H9 (cell line): Measurements from ENCODE around the gene GRB10. TPM values are rescaled to one million over a fixed set of nuclear protein-coding genes. Genes with fewer than 3 reads are reported as not detected.

Experiments
- DNase-seq: peaks from one replicate; pipeline ENCODE4 v3.0.0-alpha.2; 2017
- H2AFZ ChIP-seq: one replicate; pipeline ENCODE4 v1.6.1; 2013; ENCODE audit warnings: mild to moderate bottlenecking, low read length, control low read depth, moderate library complexity
- H2AK5ac ChIP-seq: 2 replicates; pipeline ENCODE4 v1.6.1; 2013; ENCODE audit warnings: low read length, control low read depth, mixed read lengths; ENCODE audit not compliant: insufficient read length
- H2BK120ac ChIP-seq: one replicate; pipeline ENCODE4 v1.6.1; 2013; ENCODE audit warnings: low read depth, mild to moderate bottlenecking, low read length, control low read depth, inconsistent platforms; ENCODE audit not compliant: poor library complexity, severe bottlenecking
- H2BK12ac ChIP-seq: 2 replicates; pipeline ENCODE4 v1.6.1; 2013; ENCODE audit warnings: low read length, control low read depth, mixed read lengths, low read depth; ENCODE audit not compliant: insufficient read length
- H2BK15ac ChIP-seq: 2 replicates; pipeline ENCODE4 v1.6.1; 2013; ENCODE audit warnings: low read depth, low read length, control low read depth
- H2BK20ac ChIP-seq: one replicate; pipeline ENCODE4 v1.6.1; 2013; ENCODE audit warnings: low read depth, mild to moderate bottlenecking, low read length, control low read depth, inconsistent platforms; ENCODE audit not compliant: poor library complexity, severe bottlenecking
- H2BK5ac ChIP-seq: 2 replicates; pipeline ENCODE4 v1.6.1; 2013; ENCODE audit warnings: low read length, control low read depth, mixed read lengths; ENCODE audit not compliant: insufficient read length
- H3K14ac ChIP-seq: 2 replicates; pipeline ENCODE4 v1.6.1; 2013; ENCODE audit warnings: low read length, control low read depth; ENCODE audit not compliant: insufficient read depth
- H3K18ac ChIP-seq: 2 replicates; pipeline ENCODE4 v1.6.1; 2013; ENCODE audit warnings: low read depth, mild to moderate bottlenecking, mixed read lengths, low read length, control low read depth; ENCODE audit not compliant: insufficient read length
- H3K23ac ChIP-seq: 2 replicates; pipeline ENCODE4 v1.6.1; 2013; ENCODE audit warnings: low read length, control low read depth, mixed read lengths, low read depth; ENCODE audit not compliant: insufficient read length
- H3K23me2 ChIP-seq: 2 replicates; pipeline ENCODE4 v1.6.1; 2013; ENCODE audit warnings: low read depth, mild to moderate bottlenecking, mixed read lengths, low read length, control low read depth; ENCODE audit not compliant: insufficient read length, poor library complexity, severe bottlenecking
- H3K27ac ChIP-seq: 2 replicates; pipeline ENCODE4 v1.5.1; 2013; ENCODE audit warnings: low read length, control low read depth, mixed read lengths, low read depth; ENCODE audit not compliant: insufficient read length
- H3K27me3 ChIP-seq: 2 replicates; pipeline ENCODE4 v1.6.1; 2013; ENCODE audit warnings: low read length, control low read depth, inconsistent platforms; ENCODE audit not compliant: insufficient read depth
- H3K4ac ChIP-seq: 2 replicates; pipeline ENCODE4 v1.6.1; 2013; ENCODE audit warnings: low read depth, mild to moderate bottlenecking, control low read depth, inconsistent platforms, low read length, moderate library complexity
- H3K4me1 ChIP-seq: 2 replicates; pipeline ENCODE4 v1.6.1; 2013; ENCODE audit warnings: low read length, control low read depth, inconsistent platforms; ENCODE audit not compliant: insufficient read depth
- H3K4me2 ChIP-seq: 2 replicates; pipeline ENCODE4 v1.6.1; 2013; ENCODE audit warnings: low read length, control low read depth, mixed read lengths; ENCODE audit not compliant: insufficient read length, insufficient read depth
- H3K56ac ChIP-seq: 2 replicates; pipeline ENCODE4 v1.6.1; 2013; ENCODE audit warnings: low read depth, mild to moderate bottlenecking, mixed read lengths, low read length, control low read depth; ENCODE audit not compliant: insufficient read length
- H3K79me1 ChIP-seq: 2 replicates; pipeline ENCODE4 v1.6.1; 2013; ENCODE audit warnings: low read depth, mild to moderate bottlenecking, moderate library complexity, low read length, control low read depth, inconsistent platforms; ENCODE audit not compliant: insufficient read depth, poor library complexity, severe bottlenecking
- H3K79me2 ChIP-seq: 2 replicates; pipeline ENCODE4 v1.6.1; 2013; ENCODE audit warnings: low read length, control low read depth, inconsistent platforms; ENCODE audit not compliant: insufficient read depth
- H3K9ac ChIP-seq: 2 replicates; pipeline ENCODE4 v1.6.1; 2013; ENCODE audit warnings: low read length, control low read depth, mixed read lengths; ENCODE audit not compliant: insufficient read length; ENCODE audit errors: extremely low read depth
- H3K9me3 ChIP-seq: one replicate; pipeline ENCODE4 v1.6.1; 2013; ENCODE audit warnings: low read depth, low read length, inconsistent platforms; ENCODE audit not compliant: control insufficient read depth
- H3T11ph ChIP-seq: one replicate; pipeline ENCODE4 v1.6.1; 2013; ENCODE audit warnings: mild to moderate bottlenecking, low read length, control low read depth, inconsistent platforms
- H4K20me1 ChIP-seq: one replicate; pipeline ENCODE4 v1.6.1; 2013; ENCODE audit not compliant: control insufficient read depth, insufficient read length, insufficient read depth
- H4K5ac ChIP-seq: 2 replicates; pipeline ENCODE4 v1.6.1; 2013; ENCODE audit warnings: low read depth, mild to moderate bottlenecking, mixed read lengths, low read length, control low read depth; ENCODE audit not compliant: insufficient read length
- H4K8ac ChIP-seq: replicated peaks from 2 replicates; pipeline ENCODE4 v1.6.1; 2013; ENCODE audit warnings: low read length, control low read depth, mixed read lengths, low read depth; ENCODE audit not compliant: insufficient read length
- H4K91ac ChIP-seq: 2 replicates; pipeline ENCODE4 v1.6.1; 2013; ENCODE audit warnings: low read depth, mild to moderate bottlenecking, moderate library complexity, mixed read lengths, low read length, control low read depth; ENCODE audit not compliant: insufficient read length
- H3K27ac Mint-ChIP-seq, 3 experiments: 2 replicates in 2 of 3; 3 replicates in 1 of 3; pipeline ENCODE4 v1.8.0; 2020 to 2021; ENCODE audit warnings: mixed read lengths in 3 of 3, mild to moderate bottlenecking in 1 of 3, moderate library complexity in 1 of 3
- H3K27me3 Mint-ChIP-seq: 2 replicates; pipeline ENCODE4 v1.8.0; 2021; ENCODE audit warnings: low read depth, mild to moderate bottlenecking, moderate library complexity, mixed read lengths
- H3K36me3 Mint-ChIP-seq, 3 experiments: 2 replicates in 2 of 3; 3 replicates in 1 of 3; pipeline ENCODE4 v1.8.0; 2020 to 2021; ENCODE audit warnings: low read depth in 3 of 3, mixed read lengths in 3 of 3; ENCODE audit not compliant: insufficient read depth in 1 of 3
- H3K4me1 Mint-ChIP-seq, 2 experiments: 2 replicates each; pipeline ENCODE4 v1.8.0; 2020; ENCODE audit warnings: mixed read lengths in 2 of 2
- H3K4me3 Mint-ChIP-seq, 2 experiments: 2 replicates in 1 of 2; 3 replicates in 1 of 2; pipeline ENCODE4 v1.8.0; 2020 to 2021; ENCODE audit warnings: mild to moderate bottlenecking in 2 of 2, mixed read lengths in 2 of 2, moderate library complexity in 1 of 2
- H3K9me3 Mint-ChIP-seq, 2 experiments: 2 replicates in 1 of 2; 3 replicates in 1 of 2; pipeline ENCODE4 v1.8.0; 2020; ENCODE audit warnings: mild to moderate bottlenecking in 2 of 2, mixed read lengths in 2 of 2, moderate library complexity in 1 of 2
- CTCF ChIP-seq: fragments of 200-600 bp; sonication (generic); conservative IDR thresholded peaks from 3 replicates; pipeline ENCODE4 v1.8.0; 2021; ENCODE audit warnings: antibody characterized with exemption, mild to moderate bottlenecking
- WGBS: extraction: QIAGEN DNeasy Blood & Tissue Kit; methylation state at CpG from one replicate; pipeline ENCODE4 v1.1.7; 2013; ENCODE audit warnings: missing lambda C conversion rate, low lambda C conversion rate, mixed read lengths; ENCODE audit not compliant: insufficient read length; ENCODE audit errors: extremely low coverage; 5-methylcytosine and 5-hydroxymethylcytosine counted together
- total RNA-seq: library from RNA; stranded (reverse); gene quantifications from 2 replicates; pipeline ENCODE4 v1.2.1, GENCODE V29; 2021

GRB10 gene
- total RNA-seq, 1 experiment from 2014 or later, result 108 TPM

DNA sequence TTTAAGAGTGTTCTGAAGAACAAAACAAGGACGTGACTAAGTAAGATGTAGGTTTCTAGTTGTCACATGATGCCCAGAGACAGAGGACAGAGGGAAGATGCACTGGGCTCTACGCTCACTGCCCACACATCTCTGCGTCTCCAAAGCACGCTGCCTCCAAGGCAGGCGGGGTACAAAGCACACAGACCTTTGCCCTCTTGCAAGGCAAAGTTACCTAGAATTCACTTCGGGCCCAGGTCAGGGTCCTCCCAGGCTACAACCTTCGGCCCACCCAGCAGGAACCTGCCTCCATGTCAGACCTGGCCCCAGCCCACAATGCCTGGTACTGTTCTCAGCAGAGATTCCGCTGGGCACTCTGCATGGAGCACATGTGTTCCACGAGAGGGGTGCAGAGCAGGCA is 26.5 kb downstream of the GRB10 start:
- no CpG with 5 or more reads among the region's 9 CpGs for WGBS
- Histone ChIP-seq H3K9ac (no peak overlapping the region), H3T11ph (no peak overlapping the region), H2BK15ac (no peak overlapping the region), H2BK12ac (no peak overlapping the region), H3K27me3 (no peaks in the 10 kb centered on the region), H2AFZ (no peak overlapping the region), H3K23me2 (no peaks in the 10 kb centered on the region), H2AK5ac (no peak overlapping the region), H4K8ac (no peak overlapping the region), H4K91ac (no peak overlapping the region), H3K4me2 (no peak overlapping the region), H3K4me1 (no peaks in the 10 kb centered on the region), H3K56ac (no peak overlapping the region), H3K18ac (no peak overlapping the region), H4K5ac (no peak overlapping the region), H2BK5ac (no peak overlapping the region), H4K20me1 (no peaks in the 10 kb centered on the region), H3K27ac (no peak overlapping the region), H3K23ac (no peak overlapping the region), H3K9me3 (no peaks in the 10 kb centered on the region), H2BK20ac (no peak overlapping the region), H2BK120ac (no peak overlapping the region), H3K4ac (no peak overlapping the region), H3K79me2 (peaks cover 28% of the 10 kb centered on the region; the same call in 1 of the 2 replicates), H3K14ac (no peak overlapping the region), H3K79me1 (no peaks in the 10 kb centered on the region)
- Mint-ChIP-seq H3K36me3 (peaks cover under 1 to 23% (median 16%) of the 10 kb centered on the region in 3 experiments; a peak in 5 of 7 replicates), H3K9me3 (no peaks in the 10 kb centered on the region), H3K4me1 (peaks cover 18 to 48% of the 10 kb centered on the region in 2 experiments), H3K4me3 (no peak overlapping the region), H3K27ac (0 out of 7 replicates have a peak overlapping the region, but pooled peaks of 1 of the 3 experiments have one; percentile 3), H3K27me3 (no peaks in the 10 kb centered on the region)
- TF ChIP-seq CTCF, result no peak
- DNase-seq, result no peak
